Hepatocyte (in vitro differentiated cells): ENCODE results near the gene CBX4. TPM values are rescaled to one million over a fixed set of nuclear protein-coding genes. Genes with fewer than 3 reads are reported as not detected.

ENCODE experiments used
- DNase-seq: peaks from one replicate; pipeline ENCODE4 v3.0.0-alpha.2; 2016; ENCODE audit warnings: low spot score
- H2AFZ ChIP-seq: fragments of 200-600 bp; sonication (generic); 2 replicates; pipeline ENCODE4 v1.6.0; 2016; ENCODE audit warnings: antibody characterized with exemption, mild to moderate bottlenecking
- H3K27ac ChIP-seq: fragments of 200-600 bp; sonication (generic); 2 replicates; pipeline ENCODE4 v1.5.1; 2016; ENCODE audit warnings: mild to moderate bottlenecking
- H3K27me3 ChIP-seq: fragments of 200-600 bp; sonication (generic); 2 replicates; pipeline ENCODE4 v1.6.1; 2016
- H3K36me3 ChIP-seq: fragments of 200-600 bp; sonication (generic); replicated peaks from 2 replicates; pipeline ENCODE4 v1.5.1; 2016; ENCODE audit warnings: low read depth; ENCODE audit not compliant: insufficient read depth
- H3K4me1 ChIP-seq: fragments of 200-600 bp; sonication (generic); 2 replicates; pipeline ENCODE4 v1.5.1; 2016; ENCODE audit warnings: mild to moderate bottlenecking, moderate library complexity; ENCODE audit not compliant: insufficient read depth
- H3K4me2 ChIP-seq: fragments of 200-600 bp; sonication (generic); 2 replicates; pipeline ENCODE4 v1.6.0; 2016
- H3K4me3 ChIP-seq: fragments of 200-600 bp; sonication (generic); 2 replicates; pipeline ENCODE4 v1.5.1; 2016; ENCODE audit warnings: mild to moderate bottlenecking
- H3K79me2 ChIP-seq: fragments of 200-600 bp; sonication (generic); 2 replicates; pipeline ENCODE4 v1.6.0; 2017; ENCODE audit warnings: mild to moderate bottlenecking
- H3K9me2 ChIP-seq: fragments of 200-600 bp; sonication (generic); replicated peaks from 2 replicates; pipeline ENCODE4 v1.6.0; 2017; ENCODE audit warnings: mild to moderate bottlenecking; ENCODE audit not compliant: insufficient read depth
- H3K9me3 ChIP-seq: fragments of 200-600 bp; sonication (generic); 2 replicates; pipeline ENCODE4 v1.5.1; 2016; ENCODE audit warnings: low read depth, mild to moderate bottlenecking
- H4K20me1 ChIP-seq: fragments of 200-600 bp; sonication (generic); 2 replicates; pipeline ENCODE4 v1.6.0; 2016; ENCODE audit warnings: mild to moderate bottlenecking; ENCODE audit not compliant: insufficient read depth, poor library complexity, severe bottlenecking
- EZH2 ChIP-seq: fragments of 200-600 bp; sonication (generic); IDR thresholded peaks from 2 replicates; pipeline ENCODE4 v1.6.1; 2016; ENCODE audit warnings: antibody characterized with exemption, mild to moderate bottlenecking, borderline replicate concordance
- EZH2phosphoT487 ChIP-seq: fragments of 200-600 bp; sonication (generic); IDR thresholded peaks from one replicate; pipeline ENCODE4 v1.6.1; 2018; ENCODE audit warnings: antibody characterized with exemption, mild to moderate bottlenecking, low read depth, moderate library complexity; ENCODE audit not compliant: unreplicated experiment, severe bottlenecking
- WGBS: methylation state at CpG from one replicate; pipeline ENCODE4 v1.1.6; 2016; ENCODE audit warnings: low lambda C conversion rate; ENCODE audit errors: missing lambda C conversion rate; 5-methylcytosine and 5-hydroxymethylcytosine counted together
- polyA plus RNA-seq: library from polyadenylated mRNA; unstranded; fragments of >200 nt; fragmentation: Nextera tagmentation; extraction: Ambion mirVana; gene quantifications from 2 replicates; pipeline ENCODE4 v1.2.1, GENCODE V29; 2016
- total RNA-seq: library from RNA; depleted of rRNA; stranded (reverse); fragments of >200 nt; gene quantifications from 2 replicates; pipeline ENCODE4 v1.2.3, GENCODE V29; 2014
- TF ChIP-seq, protein P1 (sequence below): fragments of 200-600 bp; sonication (generic); IDR thresholded peaks from 2 replicates; pipeline ENCODE4 v1.5.1; 2016; ENCODE audit warnings: antibody characterized with exemption, mild to moderate bottlenecking; ENCODE audit not compliant: poor library complexity

Gene CBX4
- total and polyA plus RNA-seq, 2 experiments from 2014 or later = 56.1 to 86.7 TPM

DNA sequence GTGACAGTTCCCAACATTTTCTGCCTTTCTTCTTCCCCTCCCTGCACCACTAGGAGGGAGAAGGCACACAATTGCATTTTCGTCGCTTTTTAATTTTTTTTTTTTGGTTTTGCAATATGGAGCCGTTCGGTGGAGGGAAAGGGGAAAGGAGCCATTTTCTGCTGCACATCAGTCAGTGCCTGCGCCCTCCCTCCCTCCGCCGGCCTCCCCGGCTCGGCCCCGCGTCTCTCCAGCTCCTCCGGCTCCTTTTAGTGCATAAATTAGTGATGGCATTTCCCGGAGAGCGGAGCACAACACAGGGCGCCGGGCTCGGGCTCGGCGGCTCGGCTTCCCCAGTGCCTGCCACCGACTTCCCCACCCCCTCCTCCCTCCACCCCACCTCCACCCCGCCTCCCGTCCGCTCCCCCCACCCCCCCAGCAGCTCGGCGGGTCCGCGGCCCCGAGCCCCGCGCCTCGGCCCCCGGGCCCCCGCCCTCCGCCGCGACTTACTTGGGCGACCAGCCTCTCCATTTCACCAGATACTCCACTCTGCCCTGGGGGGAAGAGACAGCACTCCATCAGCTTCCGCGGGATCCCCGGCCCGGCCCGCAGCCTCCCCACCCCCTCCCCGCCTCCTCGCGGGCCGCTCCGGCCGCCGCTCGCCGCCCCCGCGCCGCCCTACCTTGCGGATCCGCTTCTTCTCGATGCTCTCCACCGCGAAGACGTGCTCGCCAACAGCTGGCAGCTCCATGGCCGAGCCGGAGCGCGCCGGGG is 542 bp downstream of the CBX4 start:
- Histone ChIP-seq H3K36me3 (no peaks in the 10 kb centered on the region), H3K27ac (peak overlapping the region; percentile 99), H3K9me2 (no peaks in the 10 kb centered on the region), H4K20me1 (peaks cover 48% of the 10 kb centered on the region), H3K4me1 (peaks cover 57% of the 10 kb centered on the region), H3K4me2 (peak overlapping the region; percentile 97), H3K9me3 (no peaks in the 10 kb centered on the region), H3K27me3 (peaks cover 37% of the 10 kb centered on the region), H3K4me3 (peak overlapping the region; percentile 85), H2AFZ (peak overlapping the region; percentile 1), H3K79me2 (peaks cover 40% of the 10 kb centered on the region)
- TF ChIP-seq, protein P1, sequence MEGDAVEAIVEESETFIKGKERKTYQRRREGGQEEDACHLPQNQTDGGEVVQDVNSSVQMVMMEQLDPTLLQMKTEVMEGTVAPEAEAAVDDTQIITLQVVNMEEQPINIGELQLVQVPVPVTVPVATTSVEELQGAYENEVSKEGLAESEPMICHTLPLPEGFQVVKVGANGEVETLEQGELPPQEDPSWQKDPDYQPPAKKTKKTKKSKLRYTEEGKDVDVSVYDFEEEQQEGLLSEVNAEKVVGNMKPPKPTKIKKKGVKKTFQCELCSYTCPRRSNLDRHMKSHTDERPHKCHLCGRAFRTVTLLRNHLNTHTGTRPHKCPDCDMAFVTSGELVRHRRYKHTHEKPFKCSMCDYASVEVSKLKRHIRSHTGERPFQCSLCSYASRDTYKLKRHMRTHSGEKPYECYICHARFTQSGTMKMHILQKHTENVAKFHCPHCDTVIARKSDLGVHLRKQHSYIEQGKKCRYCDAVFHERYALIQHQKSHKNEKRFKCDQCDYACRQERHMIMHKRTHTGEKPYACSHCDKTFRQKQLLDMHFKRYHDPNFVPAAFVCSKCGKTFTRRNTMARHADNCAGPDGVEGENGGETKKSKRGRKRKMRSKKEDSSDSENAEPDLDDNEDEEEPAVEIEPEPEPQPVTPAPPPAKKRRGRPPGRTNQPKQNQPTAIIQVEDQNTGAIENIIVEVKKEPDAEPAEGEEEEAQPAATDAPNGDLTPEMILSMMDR = no peak
- TF ChIP-seq EZH2phosphoT487 (no peak), EZH2 (no peak)
- WGBS = under 1% methylated on average over 38 of the region's 67 CpGs
- DNase-seq = peak; percentile 79

DNA sequence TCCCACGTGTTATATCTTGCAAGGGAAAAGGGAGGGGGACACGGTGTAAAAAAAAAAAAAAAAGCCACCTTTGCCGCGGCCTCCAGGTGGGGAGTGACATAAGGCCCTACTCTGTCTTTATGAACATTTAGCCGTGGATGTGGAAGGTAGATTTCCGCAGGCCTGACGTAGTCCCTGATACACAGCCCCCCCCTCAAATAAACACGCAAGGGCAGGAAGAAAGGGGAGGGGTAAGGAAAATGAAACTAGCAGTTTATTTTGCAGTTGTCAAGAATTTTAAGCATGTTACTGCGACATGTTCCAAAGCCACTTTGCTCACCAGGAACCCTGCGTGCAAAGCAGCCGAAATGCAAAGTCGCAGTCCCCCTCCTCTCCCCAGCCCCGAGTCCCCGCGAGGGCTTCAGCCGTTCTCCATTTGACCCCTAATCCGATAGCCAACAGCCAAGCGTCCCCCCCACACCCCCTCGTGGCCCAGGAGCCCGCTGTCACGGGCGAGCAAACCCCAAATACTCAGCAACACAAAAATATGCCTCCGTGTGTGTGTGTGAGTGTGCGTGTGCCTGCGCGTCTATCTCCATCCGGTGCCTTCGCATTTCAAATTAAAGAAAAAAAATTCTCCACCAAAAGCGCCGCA is 1.2 kb downstream of the CBX4 start:
- Histone ChIP-seq H4K20me1 (peaks cover 54% of the 10 kb centered on the region), H3K27me3 (peaks cover 33% of the 10 kb centered on the region), H2AFZ (peak overlapping the region; percentile 1), H3K4me2 (peak overlapping the region; percentile 97), H3K36me3 (no peaks in the 10 kb centered on the region), H3K4me1 (peaks cover 57% of the 10 kb centered on the region), H3K4me3 (peak overlapping the region; percentile 85), H3K79me2 (peaks cover 43% of the 10 kb centered on the region), H3K9me3 (no peaks in the 10 kb centered on the region), H3K9me2 (no peaks in the 10 kb centered on the region), H3K27ac (peak overlapping the region; percentile 99)
- DNase-seq = no peak
- no peak for TF ChIP-seq EZH2
- TF ChIP-seq, protein P1 = no peak
- TF ChIP-seq EZH2phosphoT487 = no peak
- 3% methylated on average over 25 of the region's 30 CpGs for WGBS

DNA sequence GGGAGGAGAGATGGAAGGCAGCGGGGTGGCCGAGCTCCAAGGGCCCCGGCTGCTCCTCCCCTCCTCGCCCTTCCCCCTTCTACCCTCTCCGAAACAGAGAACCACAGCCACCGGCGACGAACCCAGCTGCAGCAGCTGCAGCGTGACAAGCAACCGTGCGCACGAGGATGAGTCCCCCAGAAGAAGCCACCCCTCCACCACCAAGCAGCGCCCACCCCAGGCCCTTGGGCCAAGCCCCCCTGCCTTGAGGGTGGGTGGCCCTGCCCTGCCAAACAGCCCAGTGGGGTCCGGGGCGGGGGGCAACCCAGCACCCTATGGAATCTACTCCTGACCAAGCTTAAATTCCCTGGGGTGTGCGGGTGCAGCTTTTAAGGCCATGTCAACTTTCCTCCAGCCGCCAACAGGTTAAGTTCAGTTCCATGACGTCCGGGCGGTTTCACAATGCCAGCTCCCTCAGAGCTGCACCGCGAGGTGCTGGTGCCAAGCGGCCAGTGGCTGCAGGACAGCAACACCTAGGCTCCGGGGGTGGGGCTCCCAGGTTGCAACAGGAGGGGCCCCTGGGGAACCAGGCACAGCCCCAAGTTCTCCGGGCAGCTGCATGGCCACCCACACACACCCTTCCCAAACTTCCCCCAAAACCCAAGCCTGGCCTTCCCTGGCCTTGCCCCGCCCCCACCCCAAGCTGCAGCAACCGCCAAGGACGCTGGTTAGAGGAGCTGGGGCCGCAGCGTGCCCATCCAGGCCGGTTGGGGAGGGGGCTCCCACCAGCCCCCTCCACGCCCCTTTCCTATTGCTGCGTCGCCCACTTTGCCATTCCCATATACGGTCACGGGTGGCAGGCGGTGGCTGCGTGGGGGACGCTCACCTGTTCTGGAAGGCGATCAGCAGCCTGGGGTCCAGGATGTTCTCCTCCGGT is 2.0 kb downstream of the CBX4 start:
- Histone ChIP-seq H3K36me3 (no peaks in the 10 kb centered on the region), H2AFZ (no peak overlapping the region), H3K27ac (peak overlapping the region; percentile 99), H4K20me1 (peaks cover 62% of the 10 kb centered on the region), H3K4me2 (peak overlapping the region; percentile 97), H3K27me3 (peaks cover 25% of the 10 kb centered on the region), H3K9me3 (no peaks in the 10 kb centered on the region), H3K4me3 (peak overlapping the region; percentile 85), H3K79me2 (peaks cover 43% of the 10 kb centered on the region), H3K9me2 (no peaks in the 10 kb centered on the region), H3K4me1 (peaks cover 57% of the 10 kb centered on the region)
- no peak for TF ChIP-seq EZH2phosphoT487
- TF ChIP-seq EZH2 = no peak
- DNase-seq = peak; percentile 89
- WGBS = 15% methylated on average over 29 of the region's 41 CpGs
